ENCODE data around the gene GNG12. TPM values are rescaled to one million over a fixed set of nuclear protein-coding genes. Genes with fewer than 3 reads are reported as not detected.

The GNG12 gene
- total RNA-seq, 5 donors from 2014 or later (not counting 1 experiment from before 2014, with no cell fraction given): 0.26 to 0.44 (median 0.35) TPM; not detected in 2

GRCh38 chr1:67690411-67690810, 142.9 kb downstream of the GNG12 start:
- Histone ChIP-seq H3K4me1 (ENCODE audit: control insufficient read depth in 1 of 2, extremely low read depth in 1 of 2, insufficient read depth in 2 of 2, low read length in 2 of 2) (peaks cover 0 to 7% of the 10 kb centered on the region in 2 experiments), H3K27ac (ENCODE audit: low read length) (no peak overlapping the region), H3K36me3 (ENCODE audit: control insufficient read depth in 2 of 2, extremely low read depth in 1 of 2, insufficient read depth in 1 of 2, low read length in 1 of 2) (peaks cover 3 to 4% of the 10 kb centered on the region in 2 donors), H3K27me3 (replicated peaks in 1 of 2; ENCODE audit: control insufficient read depth in 2 of 2, extremely low read depth in 1 of 2, insufficient read depth in 2 of 2, low read length in 1 of 2) (no peaks in the 10 kb centered on the region), H3K9me3 (no peaks in the 10 kb centered on the region), H3K4me3 (ENCODE audit: control insufficient read depth in 1 of 2, extremely low read depth in 1 of 2, low read length in 1 of 2) (no peak overlapping the region)
- Mint-ChIP-seq H3K4me3 (no peak overlapping the region), H3K36me3 (peaks cover 9% of the 10 kb centered on the region), H3K9me3 (no peaks in the 10 kb centered on the region), H3K27ac (no peak overlapping the region), H3K4me1 (peaks cover 8 to 12% (median 11%) of the 10 kb centered on the region in 3 donors), H3K27me3 (no peaks in the 10 kb centered on the region)
- CTCF ChIA-PET: no interaction called here
- DNase-seq (no peak), ATAC-seq (replicated peaks in 1 of 4) (no peak)
- POLR2A ChIA-PET: no interaction called here
- no CpG with 5 or more reads among the region's 2 CpGs for WGBS (ENCODE audit: insufficient coverage)

- H3K4me3 ChIP-seq (ENCODE audit: control insufficient read depth in 1 of 2, extremely low read depth in 1 of 2, low read length in 1 of 2): no peak overlapping the region
- H3K36me3 Mint-ChIP-seq: peaks cover 9% of the 10 kb centered on the region
- ChIA-PET POLR2A (no interaction called here), CTCF (no interaction called here)
- H3K4me3 Mint-ChIP-seq: no peak overlapping the region
- H3K4me1 Mint-ChIP-seq: peaks cover 8 to 14% (median 13%) of the 10 kb centered on the region in 3 donors
- no peak overlapping the region for H3K27ac ChIP-seq (ENCODE audit: low read length)
- DNase-seq: no peak
- no peaks in the 10 kb centered on the region for H3K9me3 Mint-ChIP-seq
- peaks cover 0 to 7% of the 10 kb centered on the region in 2 experiments for H3K4me1 ChIP-seq (ENCODE audit: control insufficient read depth in 1 of 2, extremely low read depth in 1 of 2, insufficient read depth in 2 of 2, low read length in 2 of 2)
- H3K27me3 ChIP-seq (replicated peaks in 1 of 2; ENCODE audit: control insufficient read depth in 2 of 2, extremely low read depth in 1 of 2, insufficient read depth in 2 of 2, low read length in 1 of 2): no peaks in the 10 kb centered on the region
- no peaks in the 10 kb centered on the region for H3K9me3 ChIP-seq
- peaks cover 3 to 4% of the 10 kb centered on the region in 2 donors for H3K36me3 ChIP-seq (ENCODE audit: control insufficient read depth in 2 of 2, extremely low read depth in 1 of 2, insufficient read depth in 1 of 2, low read length in 1 of 2)
- ATAC-seq (replicated peaks in 1 of 4): no peak
- no peak overlapping the region for H3K27ac Mint-ChIP-seq
- H3K27me3 Mint-ChIP-seq: no peaks in the 10 kb centered on the region
These were observed 143.3 kb downstream of the GNG12 start for GRCh38 chr1:67690018-67690363.

- H3K27ac ChIP-seq (ENCODE audit: low read length): no peak overlapping the region
- H3K27me3 ChIP-seq (replicated peaks in 1 of 2; ENCODE audit: control insufficient read depth in 2 of 2, extremely low read depth in 1 of 2, insufficient read depth in 2 of 2, low read length in 1 of 2): no peaks in the 10 kb centered on the region
- no peak overlapping the region for H3K27ac Mint-ChIP-seq
- H3K36me3 Mint-ChIP-seq: peaks cover 9% of the 10 kb centered on the region
- DNase-seq: no peak
- H3K9me3 Mint-ChIP-seq: no peaks in the 10 kb centered on the region
- no peak for ATAC-seq (replicated peaks in 1 of 4)
- H3K4me1 ChIP-seq (ENCODE audit: control insufficient read depth in 1 of 2, extremely low read depth in 1 of 2, insufficient read depth in 2 of 2, low read length in 2 of 2): peaks cover under 1 to 10% of the 10 kb centered on the region in 2 experiments
- no peak overlapping the region for H3K4me3 ChIP-seq (ENCODE audit: control insufficient read depth in 1 of 2, extremely low read depth in 1 of 2, low read length in 1 of 2)
- WGBS (ENCODE audit: insufficient coverage): 60% methylated on average over 1 of the region's 3 CpGs
- peaks cover 13 to 19% (median 18%) of the 10 kb centered on the region in 3 donors for H3K4me1 Mint-ChIP-seq
- H3K4me3 Mint-ChIP-seq: no peak overlapping the region
- no peaks in the 10 kb centered on the region for H3K9me3 ChIP-seq
- ChIA-PET POLR2A (no interaction called here), CTCF (no interaction called here)
- no peaks in the 10 kb centered on the region for H3K27me3 Mint-ChIP-seq
- H3K36me3 ChIP-seq (ENCODE audit: control insufficient read depth in 2 of 2, extremely low read depth in 1 of 2, insufficient read depth in 1 of 2, low read length in 1 of 2): peaks cover 3 to 4% of the 10 kb centered on the region in 2 donors
These were observed 143.8 kb downstream of the GNG12 start for GRCh38 chr1:67689267-67690017.

GRCh38 chr1:67688526-67689219, 144.6 kb downstream of the GNG12 start:
- no peak overlapping the region for H3K27ac Mint-ChIP-seq
- H3K4me3 Mint-ChIP-seq: no peak overlapping the region
- CTCF ChIA-PET: no interaction called here

GRCh38 chr1:67687649-67688048, 145.6 kb downstream of the GNG12 start:
- Mint-ChIP-seq H3K27ac (peak overlapping the region in 1 of 2 donors; percentile 1), H3K36me3 (peaks cover 9% of the 10 kb centered on the region), H3K27me3 (no peaks in the 10 kb centered on the region), H3K9me3 (no peaks in the 10 kb centered on the region), H3K4me1 (peaks cover 27 to 32% (median 31%) of the 10 kb centered on the region in 3 donors), H3K4me3 (peak overlapping the region in 1 of 3 donors; percentile 0)
- 100% methylated on average over 2 of the region's 4 CpGs for WGBS (ENCODE audit: insufficient coverage)
- no peaks in the 10 kb centered on the region for H3K27me3 ChIP-seq (replicated peaks in 1 of 2; ENCODE audit: control insufficient read depth in 2 of 2, extremely low read depth in 1 of 2, insufficient read depth in 2 of 2, low read length in 1 of 2)
- no peak overlapping the region for H3K27ac ChIP-seq (ENCODE audit: low read length)
- CTCF ChIA-PET: no interaction called here
- no peak for DNase-seq
- peaks cover 3 to 4% of the 10 kb centered on the region in 2 donors for H3K36me3 ChIP-seq (ENCODE audit: control insufficient read depth in 2 of 2, extremely low read depth in 1 of 2, insufficient read depth in 1 of 2, low read length in 1 of 2)
- H3K4me1 ChIP-seq (ENCODE audit: control insufficient read depth in 1 of 2, extremely low read depth in 1 of 2, insufficient read depth in 2 of 2, low read length in 2 of 2): peaks cover 4 to 14% of the 10 kb centered on the region in 2 experiments
- POLR2A ChIA-PET: no interaction called here
- no peak for ATAC-seq (replicated peaks in 1 of 4)
- H3K4me3 ChIP-seq (ENCODE audit: control insufficient read depth in 1 of 2, extremely low read depth in 1 of 2, low read length in 1 of 2): no peak overlapping the region
- H3K9me3 ChIP-seq: no peaks in the 10 kb centered on the region

More at GRCh38 chr1:67688526-67689219, 144.6 kb downstream of the GNG12 start:
- no peaks in the 10 kb centered on the region for H3K27me3 ChIP-seq (replicated peaks in 1 of 2; ENCODE audit: control insufficient read depth in 2 of 2, extremely low read depth in 1 of 2, insufficient read depth in 2 of 2, low read length in 1 of 2)
- Mint-ChIP-seq H3K4me1 (peaks cover 21 to 27% (median 26%) of the 10 kb centered on the region in 3 donors), H3K27me3 (no peaks in the 10 kb centered on the region), H3K36me3 (peaks cover 9% of the 10 kb centered on the region), H3K9me3 (no peaks in the 10 kb centered on the region)
- DNase-seq (no peak), ATAC-seq (replicated peaks in 1 of 4) (no peak)
- WGBS (ENCODE audit: insufficient coverage): 83% methylated on average over 3 of the region's 3 CpGs
- POLR2A ChIA-PET: no interaction called here
- no peak overlapping the region for H3K27ac ChIP-seq (ENCODE audit: low read length)
- peaks cover 4 to 14% of the 10 kb centered on the region in 2 experiments for H3K4me1 ChIP-seq (ENCODE audit: control insufficient read depth in 1 of 2, extremely low read depth in 1 of 2, insufficient read depth in 2 of 2, low read length in 2 of 2)
- H3K36me3 ChIP-seq (ENCODE audit: control insufficient read depth in 2 of 2, extremely low read depth in 1 of 2, insufficient read depth in 1 of 2, low read length in 1 of 2): peaks cover 3 to 4% of the 10 kb centered on the region in 2 donors
- no peaks in the 10 kb centered on the region for H3K9me3 ChIP-seq
- no peak overlapping the region for H3K4me3 ChIP-seq (ENCODE audit: control insufficient read depth in 1 of 2, extremely low read depth in 1 of 2, low read length in 1 of 2)

GRCh38 chr1:67687198-67687545, 146.1 kb downstream of the GNG12 start:
- ChIA-PET POLR2A (interaction anchor here in 1 of 2 donors (1.2 kb wide), 1 partner anchor 78 kb away, joined by 4 read pairs; no protein-coding TSS in a partner anchor), CTCF (interaction anchor here in 1 of 2 donors (1.5 kb wide), 1 partner anchor 73 kb away, joined by 8 read pairs; no protein-coding TSS in a partner anchor)
- no peaks in the 10 kb centered on the region for H3K9me3 Mint-ChIP-seq
- peaks cover 4 to 14% of the 10 kb centered on the region in 2 experiments for H3K4me1 ChIP-seq (ENCODE audit: control insufficient read depth in 1 of 2, extremely low read depth in 1 of 2, insufficient read depth in 2 of 2, low read length in 2 of 2)
- H3K36me3 ChIP-seq (ENCODE audit: control insufficient read depth in 2 of 2, extremely low read depth in 1 of 2, insufficient read depth in 1 of 2, low read length in 1 of 2): peaks cover 3 to 4% of the 10 kb centered on the region in 2 donors
- DNase-seq (no peak), ATAC-seq (replicated peaks in 1 of 4) (no peak)
- H3K27me3 ChIP-seq (replicated peaks in 1 of 2; ENCODE audit: control insufficient read depth in 2 of 2, extremely low read depth in 1 of 2, insufficient read depth in 2 of 2, low read length in 1 of 2): no peaks in the 10 kb centered on the region
- no peak overlapping the region for H3K4me3 ChIP-seq (ENCODE audit: control insufficient read depth in 1 of 2, extremely low read depth in 1 of 2, low read length in 1 of 2)
- no peaks in the 10 kb centered on the region for H3K27me3 Mint-ChIP-seq
- H3K9me3 ChIP-seq: no peaks in the 10 kb centered on the region
- H3K27ac Mint-ChIP-seq: peak overlapping the region in 1 of 2 donors; percentile 55
- H3K27ac ChIP-seq (ENCODE audit: low read length): no peak overlapping the region
- no CpG with 5 or more reads among the region's 3 CpGs for WGBS (ENCODE audit: insufficient coverage)
- H3K36me3 Mint-ChIP-seq: peaks cover 9% of the 10 kb centered on the region
- peaks cover 29 to 34% (median 31%) of the 10 kb centered on the region in 3 donors for H3K4me1 Mint-ChIP-seq
- H3K4me3 Mint-ChIP-seq: peak overlapping the region; percentile 86 to 93 (median 92)
